IPS DF 4.7 (cell line): Measurements from ENCODE around the gene C14orf119.

Source experiments
- DNase-seq: peaks from one replicate; pipeline ENCODE4 v3.0.0-alpha.2; 2013; ENCODE audit warnings: low spot score; ENCODE audit errors: extremely low read depth

C14orf119 gene, protein sequence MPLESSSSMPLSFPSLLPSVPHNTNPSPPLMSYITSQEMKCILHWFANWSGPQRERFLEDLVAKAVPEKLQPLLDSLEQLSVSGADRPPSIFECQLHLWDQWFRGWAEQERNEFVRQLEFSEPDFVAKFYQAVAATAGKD

DNA sequence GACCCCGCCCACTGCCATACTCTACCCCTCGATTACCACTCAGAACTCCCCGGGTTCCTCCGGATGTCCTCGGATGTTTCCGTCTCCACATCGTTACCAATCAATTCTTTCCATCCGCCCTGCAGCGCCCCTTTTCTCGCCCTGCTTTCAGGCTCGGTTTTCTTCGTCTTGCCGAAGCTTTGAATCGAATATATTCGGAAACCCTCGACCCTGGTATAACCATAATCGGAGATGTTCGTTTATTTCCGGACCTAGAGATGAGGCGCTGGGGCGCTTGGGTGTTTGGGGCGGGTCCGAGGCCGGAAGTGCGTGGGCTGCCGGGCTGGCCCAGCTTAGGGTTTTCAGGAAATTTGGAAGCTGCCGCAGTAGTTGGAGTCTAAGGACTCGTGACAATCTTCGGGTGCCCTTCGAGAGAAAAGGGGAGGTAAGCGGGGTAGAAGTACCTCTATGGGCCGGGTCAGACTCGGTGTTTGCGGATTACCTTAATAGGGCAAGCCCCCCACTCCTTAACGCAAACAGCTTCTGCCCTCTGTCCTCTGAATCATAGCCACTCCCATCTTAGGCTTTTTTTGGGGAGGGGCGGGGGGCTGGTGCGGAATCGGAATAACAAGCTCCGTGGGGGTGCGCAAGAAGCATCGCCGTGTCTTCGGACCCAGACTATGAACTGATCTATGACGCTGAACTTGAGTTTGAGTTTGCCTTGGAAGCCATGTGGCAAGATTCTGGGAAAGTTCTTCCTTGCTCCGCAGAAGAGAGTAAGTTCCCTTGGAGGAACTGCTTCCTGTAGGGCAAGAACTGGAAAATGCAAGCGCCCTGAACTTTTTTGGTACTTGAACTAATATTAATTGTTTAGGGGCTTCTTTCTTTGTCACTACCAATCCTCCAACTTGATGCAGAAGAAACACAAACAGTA is at the start of gene C14orf119:
TSS of gene C14orf119 (plus strand) at position 310 of the 913 bp plus-strand sequence. CDS start 2,154 bp downstream, outside the sequence.
- DNase-seq, result peak; percentile 98

- no peak for DNase-seq
Observed at GRCh38 chr14:23047034-23047634, 48.2 kb upstream of the C14orf119 start.

DNA sequence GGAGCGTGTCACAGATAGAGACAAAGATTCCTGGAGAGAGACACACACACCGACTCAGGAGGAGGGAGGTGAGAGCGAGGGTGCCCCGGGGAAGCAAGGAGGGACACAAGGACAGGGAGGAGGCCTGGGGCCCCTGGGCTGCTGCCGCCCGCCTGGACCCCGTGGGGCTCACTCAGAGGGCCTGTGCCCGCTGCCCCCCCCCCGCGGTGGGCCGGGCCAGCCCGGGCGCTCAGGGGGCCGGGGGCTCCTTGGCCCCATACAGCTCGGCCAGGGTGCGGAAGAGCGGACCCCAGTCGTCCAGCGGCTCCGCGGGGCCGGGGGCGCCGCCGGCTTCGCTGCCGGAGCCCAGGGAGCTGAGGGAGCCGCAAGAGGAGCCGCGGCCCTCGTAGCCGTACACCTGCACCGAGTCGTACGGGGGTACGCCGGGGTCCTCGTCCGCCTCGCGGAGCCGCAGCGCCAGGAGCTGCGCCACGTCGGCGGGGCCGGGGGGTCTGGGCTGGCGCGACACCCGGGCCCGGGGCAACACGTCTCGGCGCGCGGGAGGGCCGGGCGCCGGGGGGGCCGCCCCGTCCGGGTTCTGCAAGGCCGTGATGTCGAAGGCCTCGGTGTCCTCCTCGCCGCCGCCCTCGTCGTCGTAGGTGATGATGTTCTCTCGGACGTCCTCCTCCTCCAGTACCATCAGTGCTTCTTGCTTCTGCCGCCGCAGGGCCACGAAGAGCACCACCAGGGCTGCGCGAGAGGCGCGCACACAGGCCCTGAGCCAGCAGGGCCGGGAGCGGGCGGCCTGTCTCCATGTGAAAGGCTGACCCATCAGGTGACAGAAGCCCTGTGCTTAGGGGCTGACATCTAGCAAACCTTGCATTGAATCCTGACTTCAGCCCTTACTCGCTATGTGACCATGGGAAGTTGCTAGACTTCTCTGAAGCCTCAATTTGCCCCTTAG is 47.3 kb upstream of the C14orf119 start:
- DNase-seq, result no peak

DNA sequence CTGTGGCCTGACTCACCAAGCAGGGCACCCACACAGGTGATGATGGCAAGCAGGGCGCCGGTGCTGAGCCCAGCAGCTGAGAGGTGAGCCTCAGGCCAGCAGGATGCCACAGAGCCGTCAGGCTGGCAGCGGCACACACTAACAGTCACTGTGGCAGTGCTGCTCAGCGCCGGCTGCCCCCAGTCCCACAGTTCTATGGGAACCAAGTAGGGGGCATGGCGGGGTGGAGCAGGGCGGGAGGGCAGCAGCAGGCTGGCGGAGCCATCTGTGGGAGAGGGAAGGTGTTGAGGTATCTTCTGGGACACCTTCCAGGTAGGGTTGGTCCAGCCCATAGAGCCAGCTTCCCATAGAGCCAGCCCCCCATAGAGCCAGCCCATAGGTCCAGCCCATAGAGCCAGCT is 46.3 kb upstream of the C14orf119 start:
- no peak for DNase-seq

- DNase-seq, result no peak
Observed at GRCh38 chr14:23051141-23052057, 43.9 kb upstream of the C14orf119 start.

GRCh38 chr14:23052182-23052623 is 43.1 kb upstream of the C14orf119 start:
- no peak for DNase-seq

DNA sequence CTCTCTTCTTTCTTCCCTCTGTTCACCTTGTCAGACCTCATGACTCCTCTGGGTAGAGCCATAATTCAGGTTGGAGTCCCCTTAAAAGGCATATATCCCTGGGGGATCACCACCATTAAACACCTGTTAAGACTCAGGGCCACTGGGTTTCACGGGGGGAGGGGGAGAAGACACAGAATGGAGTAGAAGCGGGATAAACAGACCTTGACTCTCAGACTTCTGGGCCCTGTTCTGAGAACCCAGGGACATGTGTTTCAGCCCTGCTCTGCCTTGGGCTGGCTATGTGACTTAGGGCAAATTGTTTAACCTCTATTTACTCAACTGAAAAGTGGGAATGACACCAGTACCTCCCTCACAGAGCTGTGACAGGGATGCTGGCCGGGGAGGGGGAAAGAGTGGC is 42.6 kb upstream of the C14orf119 start:
- DNase-seq, result no peak

DNA sequence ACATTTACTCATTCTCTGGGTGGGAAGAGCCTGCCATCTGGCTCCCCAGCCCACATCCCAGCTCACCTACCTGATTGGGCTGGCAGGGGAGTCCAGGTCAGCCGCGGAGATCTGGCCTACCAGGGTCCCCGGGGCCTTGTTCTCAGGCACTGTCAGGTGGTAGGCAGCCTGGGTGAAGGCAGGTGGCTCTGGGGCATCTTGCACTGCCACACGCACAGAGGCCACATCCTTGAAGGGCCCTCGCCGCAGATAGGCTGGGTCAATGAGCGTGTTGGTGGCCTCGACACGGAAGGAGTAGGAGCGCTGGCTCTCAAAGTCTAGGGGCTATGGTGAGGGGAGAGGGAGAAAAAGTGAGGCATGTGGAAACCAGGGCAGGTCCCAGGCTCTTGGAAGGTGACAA is 41.9 kb upstream of the C14orf119 start:
- DNase-seq, result no peak

- DNase-seq, result no peak
Observed at GRCh38 chr14:23054000-23054811, 41.1 kb upstream of the C14orf119 start.

DNA sequence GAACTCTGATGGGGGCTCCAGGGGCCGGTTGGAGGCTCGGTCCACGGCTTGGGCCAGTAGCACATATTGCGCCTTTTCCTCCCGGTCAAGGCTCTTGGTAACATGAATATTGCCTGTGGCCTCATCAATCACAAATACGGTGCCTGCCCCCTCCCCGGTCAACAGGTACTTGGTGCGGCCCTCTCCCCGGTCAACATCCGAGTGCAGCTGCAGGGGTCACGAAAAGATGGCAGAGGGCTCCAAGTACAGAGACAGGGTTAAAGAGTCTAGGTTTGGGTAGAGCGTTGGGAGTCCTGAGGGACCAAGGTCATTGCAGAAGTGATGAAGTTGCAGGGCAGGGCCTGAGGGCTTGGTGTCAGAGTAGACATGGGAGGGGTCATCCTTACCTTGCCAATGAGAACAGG is 40.2 kb upstream of the C14orf119 start:
- no peak for DNase-seq

GRCh38 chr14:23055621-23056144 is 39.6 kb upstream of the C14orf119 start:
- no peak for DNase-seq

DNA sequence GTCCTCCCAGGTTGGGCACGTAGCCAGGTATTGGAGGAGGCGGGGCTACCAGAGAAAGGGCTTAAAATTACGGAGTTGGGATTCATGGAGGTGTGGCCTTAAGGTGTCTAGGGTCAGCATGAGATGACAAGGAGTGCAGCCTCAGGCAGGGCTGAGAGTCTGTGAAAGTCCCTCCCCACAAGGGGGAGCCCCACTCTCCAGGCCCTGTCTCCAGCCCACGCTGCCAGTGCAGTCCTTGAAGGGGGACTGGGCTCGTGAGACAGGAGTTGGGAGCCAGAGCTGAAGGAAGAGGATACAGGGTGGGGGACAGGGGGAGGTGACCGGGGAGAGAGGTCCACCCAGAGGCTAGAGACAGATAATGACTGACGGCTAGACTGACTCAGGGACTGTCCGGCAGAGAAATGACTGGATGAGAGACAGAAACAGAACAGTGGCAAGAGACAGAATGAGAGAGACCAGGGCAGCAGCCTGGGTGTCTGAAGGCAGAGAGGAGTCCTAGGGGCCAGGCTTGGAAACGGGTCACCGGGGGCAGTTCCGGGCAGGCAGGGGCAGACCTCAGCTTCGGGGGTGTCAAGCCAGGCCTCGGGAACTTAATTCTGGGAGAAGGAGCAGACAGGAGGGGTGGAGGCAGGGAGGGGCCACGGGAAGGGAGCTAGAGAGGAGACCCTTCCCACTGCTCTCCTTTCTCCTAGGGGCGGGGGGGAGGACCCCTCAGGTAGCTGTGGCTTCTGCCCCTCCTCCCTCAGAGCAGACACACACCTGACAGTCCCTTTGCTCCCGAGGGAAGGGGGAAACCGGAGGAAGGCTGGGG is 39.0 kb upstream of the C14orf119 start:
- no peak for DNase-seq

- no peak for DNase-seq
Observed at GRCh38 chr14:23056956-23057756, 38.1 kb upstream of the C14orf119 start, which contains the start of gene CDH24. CDH24 (minus strand) TSS chr14:23057520; CDS start chr14:23055733, 1,787 bp downstream.

DNA sequence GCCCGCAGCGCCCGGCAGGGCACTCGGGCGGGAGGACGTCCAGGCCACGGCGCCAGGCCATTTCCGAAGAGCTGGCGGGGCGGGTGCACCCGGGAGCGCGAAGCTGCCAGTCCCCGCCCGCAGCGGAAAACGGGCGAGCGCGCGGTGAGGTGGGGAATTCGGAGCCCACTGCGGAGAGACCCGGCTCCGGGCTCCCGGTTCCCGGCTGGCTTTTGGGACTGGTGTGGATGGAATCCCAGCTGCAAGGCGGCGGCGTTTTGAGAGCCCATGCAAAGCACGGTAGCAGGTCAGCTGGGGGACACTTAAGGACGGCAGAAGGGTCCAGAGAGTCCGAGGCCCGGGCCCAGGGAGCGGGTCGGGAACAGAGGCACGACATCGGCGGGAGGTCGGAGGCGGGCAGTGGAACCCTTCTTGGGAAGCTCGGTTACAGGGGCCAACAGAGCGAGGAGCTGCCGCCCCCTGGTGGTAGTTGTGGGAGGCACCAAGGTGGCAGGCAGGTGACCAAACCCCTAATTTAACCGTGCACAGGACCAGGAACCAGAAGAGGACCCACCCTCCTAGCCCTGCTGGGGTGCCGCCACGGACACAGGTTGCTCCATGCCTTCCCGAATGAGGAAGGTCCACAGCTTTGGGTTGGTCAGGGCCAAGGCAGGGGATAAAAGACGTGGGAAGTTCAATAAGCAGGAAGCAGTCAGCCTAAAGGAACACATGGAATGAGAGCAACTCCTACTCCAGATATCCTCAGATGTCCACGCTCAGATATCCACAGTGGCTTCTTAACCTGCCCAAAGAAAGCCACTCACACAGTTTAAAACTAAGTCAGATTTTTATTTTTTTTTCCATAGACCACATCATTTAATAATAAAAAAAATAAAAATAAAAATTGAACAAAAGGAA is 37.3 kb upstream of the C14orf119 start:
- DNase-seq, result peak; percentile 85

GRCh38 chr14:23058654-23059504 is 36.4 kb upstream of the C14orf119 start:
- DNase-seq, result no peak
